Hepatocyte (in vitro differentiated cells): ENCODE measurements around the gene C1orf116. TPM values are rescaled to one million over a fixed set of nuclear protein-coding genes. Genes with fewer than 3 reads are reported as not detected.
A peak's percentile ranks its signal among the peaks of the same experiment; 100 is the strongest.

Source experiments
- DNase-seq: peaks from one replicate; pipeline ENCODE4 v3.0.0-alpha.2; 2016; ENCODE audit warnings: low spot score
- H2AFZ ChIP-seq: fragments of 200-600 bp; sonication (generic); 2 replicates; pipeline ENCODE4 v1.6.0; 2016; ENCODE audit warnings: antibody characterized with exemption, mild to moderate bottlenecking
- H3K27ac ChIP-seq: fragments of 200-600 bp; sonication (generic); 2 replicates; pipeline ENCODE4 v1.5.1; 2016; ENCODE audit warnings: mild to moderate bottlenecking
- H3K27me3 ChIP-seq: fragments of 200-600 bp; sonication (generic); 2 replicates; pipeline ENCODE4 v1.6.1; 2016
- H3K36me3 ChIP-seq: fragments of 200-600 bp; sonication (generic); replicated peaks from 2 replicates; pipeline ENCODE4 v1.5.1; 2016; ENCODE audit warnings: low read depth; ENCODE audit not compliant: insufficient read depth
- H3K4me1 ChIP-seq: fragments of 200-600 bp; sonication (generic); 2 replicates; pipeline ENCODE4 v1.5.1; 2016; ENCODE audit warnings: mild to moderate bottlenecking, moderate library complexity; ENCODE audit not compliant: insufficient read depth
- H3K4me2 ChIP-seq: fragments of 200-600 bp; sonication (generic); 2 replicates; pipeline ENCODE4 v1.6.0; 2016
- H3K4me3 ChIP-seq: fragments of 200-600 bp; sonication (generic); 2 replicates; pipeline ENCODE4 v1.5.1; 2016; ENCODE audit warnings: mild to moderate bottlenecking
- H3K79me2 ChIP-seq: fragments of 200-600 bp; sonication (generic); 2 replicates; pipeline ENCODE4 v1.6.0; 2017; ENCODE audit warnings: mild to moderate bottlenecking
- H3K9me2 ChIP-seq: fragments of 200-600 bp; sonication (generic); replicated peaks from 2 replicates; pipeline ENCODE4 v1.6.0; 2017; ENCODE audit warnings: mild to moderate bottlenecking; ENCODE audit not compliant: insufficient read depth
- H3K9me3 ChIP-seq: fragments of 200-600 bp; sonication (generic); 2 replicates; pipeline ENCODE4 v1.5.1; 2016; ENCODE audit warnings: low read depth, mild to moderate bottlenecking
- H4K20me1 ChIP-seq: fragments of 200-600 bp; sonication (generic); 2 replicates; pipeline ENCODE4 v1.6.0; 2016; ENCODE audit warnings: mild to moderate bottlenecking; ENCODE audit not compliant: insufficient read depth, poor library complexity, severe bottlenecking
- CTCF ChIP-seq: fragments of 200-600 bp; sonication (generic); IDR thresholded peaks from 2 replicates; pipeline ENCODE4 v1.5.1; 2016; ENCODE audit warnings: antibody characterized with exemption, mild to moderate bottlenecking; ENCODE audit not compliant: poor library complexity
- EZH2 ChIP-seq: fragments of 200-600 bp; sonication (generic); IDR thresholded peaks from 2 replicates; pipeline ENCODE4 v1.6.1; 2016; ENCODE audit warnings: antibody characterized with exemption, mild to moderate bottlenecking, borderline replicate concordance
- EZH2phosphoT487 ChIP-seq: fragments of 200-600 bp; sonication (generic); IDR thresholded peaks from one replicate; pipeline ENCODE4 v1.6.1; 2018; ENCODE audit warnings: antibody characterized with exemption, mild to moderate bottlenecking, low read depth, moderate library complexity; ENCODE audit not compliant: unreplicated experiment, severe bottlenecking
- WGBS: methylation state at CpG from one replicate; pipeline ENCODE4 v1.1.6; 2016; ENCODE audit warnings: low lambda C conversion rate; ENCODE audit errors: missing lambda C conversion rate; 5-methylcytosine and 5-hydroxymethylcytosine counted together
- polyA plus RNA-seq: library from polyadenylated mRNA; unstranded; fragments of >200 nt; fragmentation: Nextera tagmentation; extraction: Ambion mirVana; gene quantifications from 2 replicates; pipeline ENCODE4 v1.2.1, GENCODE V29; 2016
- total RNA-seq: library from RNA; depleted of rRNA; stranded (reverse); fragments of >200 nt; gene quantifications from 2 replicates; pipeline ENCODE4 v1.2.3, GENCODE V29; 2014

Gene C1orf116
- total and polyA plus RNA-seq, 2 experiments from 2014 or later = 15.7 to 18.3 TPM

GRCh38 chr1:207013321-207014085 lies 19.1 kb downstream of the C1orf116 start:
- Histone ChIP-seq H3K9me3 (no peaks in the 10 kb centered on the region), H3K4me1 (peaks cover 9% of the 10 kb centered on the region), H3K27me3 (no peaks in the 10 kb centered on the region), H2AFZ (no peak overlapping the region), H3K4me2 (no peak overlapping the region), H3K27ac (no peak overlapping the region), H3K36me3 (no peaks in the 10 kb centered on the region), H3K9me2 (no peaks in the 10 kb centered on the region), H3K4me3 (no peak overlapping the region), H4K20me1 (no peaks in the 10 kb centered on the region), H3K79me2 (no peaks in the 10 kb centered on the region)
- no peak for TF ChIP-seq EZH2phosphoT487
- no peak for TF ChIP-seq EZH2
- TF ChIP-seq CTCF = no peak
- no peak for DNase-seq
- 97% methylated on average over 6 of the region's 6 CpGs for WGBS

GRCh38 chr1:207010726-207011125 lies 21.8 kb downstream of the C1orf116 start:
- no peaks in the 10 kb centered on the region for H3K79me2 ChIP-seq
- H3K27me3 ChIP-seq = no peaks in the 10 kb centered on the region
- no peak overlapping the region for H3K4me2 ChIP-seq
- no peak for DNase-seq
- H2AFZ ChIP-seq = no peak overlapping the region
- H3K9me2 ChIP-seq = no peaks in the 10 kb centered on the region
- H3K4me1 ChIP-seq = peaks cover 19% of the 10 kb centered on the region
- no peaks in the 10 kb centered on the region for H3K9me3 ChIP-seq
- H4K20me1 ChIP-seq = no peaks in the 10 kb centered on the region
- no peak overlapping the region for H3K4me3 ChIP-seq
- H3K36me3 ChIP-seq = no peaks in the 10 kb centered on the region
- TF ChIP-seq EZH2 (no peak), CTCF (no peak), EZH2phosphoT487 (no peak)
- peak overlapping the region; percentile 87 for H3K27ac ChIP-seq
- WGBS = 91% methylated on average over 2 of the region's 2 CpGs

DNA sequence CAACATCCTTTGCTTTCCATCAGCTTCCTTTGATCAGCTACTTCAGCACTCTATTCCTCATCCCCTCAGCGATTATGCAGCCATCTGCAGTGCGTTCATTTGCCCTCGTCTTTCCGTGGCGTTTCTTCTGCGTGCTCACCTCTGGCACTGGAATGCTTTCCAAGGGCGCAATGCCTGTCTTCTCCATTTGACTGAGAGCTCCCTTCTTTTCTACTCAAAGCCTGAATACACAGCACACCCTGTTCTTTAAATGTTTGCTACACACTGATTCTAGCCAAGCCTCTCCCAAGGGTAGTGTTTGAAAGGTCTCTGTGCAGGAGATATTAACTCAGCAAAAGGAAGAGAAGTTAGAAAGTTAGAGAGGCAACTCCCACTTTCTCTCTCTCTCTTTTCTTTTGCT lies 22.6 kb downstream of the C1orf116 start:
- Histone ChIP-seq H3K79me2 (no peaks in the 10 kb centered on the region), H3K4me2 (no peak overlapping the region), H2AFZ (no peak overlapping the region), H4K20me1 (no peaks in the 10 kb centered on the region), H3K36me3 (no peaks in the 10 kb centered on the region), H3K9me2 (no peaks in the 10 kb centered on the region), H3K4me3 (no peak overlapping the region), H3K27ac (peak overlapping the region; percentile 87), H3K4me1 (peaks cover 19% of the 10 kb centered on the region), H3K27me3 (no peaks in the 10 kb centered on the region), H3K9me3 (no peaks in the 10 kb centered on the region)
- WGBS = 78% methylated on average over 7 of the region's 7 CpGs
- DNase-seq = no peak
- TF ChIP-seq CTCF = no peak
- TF ChIP-seq EZH2 = no peak
- TF ChIP-seq EZH2phosphoT487 = no peak
